ENCODE measurements around the gene TAF1L.
"Not testable (repeated sequence)": the region's sequence is repeated elsewhere in the genome, so short reads cannot be mapped to it uniquely, and the experiment has no call there.

Gene TAF1L

DNA sequence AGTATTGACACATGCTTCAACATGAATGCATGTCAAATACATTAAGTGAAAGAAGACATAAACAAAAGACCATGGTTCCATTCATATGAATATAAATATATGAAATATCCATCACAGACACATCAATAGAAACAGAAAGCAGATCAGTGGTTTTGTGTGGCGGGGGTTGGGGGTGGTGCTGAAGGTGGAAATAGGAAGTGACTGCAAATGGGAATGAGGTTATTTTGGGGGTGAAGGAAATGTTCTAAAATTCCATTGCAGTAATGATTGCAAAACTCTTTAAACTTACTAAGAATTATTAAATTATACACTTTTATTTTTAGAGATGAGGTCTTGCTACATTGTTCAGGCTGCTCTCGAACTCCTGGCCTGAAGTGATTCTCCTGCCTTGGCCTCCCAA lies 28.7 kb downstream of the TAF1L start:
- CTCF ChIA-PET = no interaction called here
- no peak for TF ChIP-seq BHLHE40 (IDR thresholded peaks at IDR 0.05; ENCODE audit: borderline replicate concordance)
- no peak for TF ChIP-seq ARNT (IDR thresholded peaks at IDR 0.05)
- TF ChIP-seq FOXM1 (IDR thresholded peaks at IDR 0.05; ENCODE audit: borderline replicate concordance) = no peak
- no peak for TF ChIP-seq FOXK2 (IDR thresholded peaks at IDR 0.05)
- TF ChIP-seq FOXA1 (IDR thresholded peaks at IDR 0.05) = no peak
- POLR2A ChIA-PET = no interaction called here

DNA sequence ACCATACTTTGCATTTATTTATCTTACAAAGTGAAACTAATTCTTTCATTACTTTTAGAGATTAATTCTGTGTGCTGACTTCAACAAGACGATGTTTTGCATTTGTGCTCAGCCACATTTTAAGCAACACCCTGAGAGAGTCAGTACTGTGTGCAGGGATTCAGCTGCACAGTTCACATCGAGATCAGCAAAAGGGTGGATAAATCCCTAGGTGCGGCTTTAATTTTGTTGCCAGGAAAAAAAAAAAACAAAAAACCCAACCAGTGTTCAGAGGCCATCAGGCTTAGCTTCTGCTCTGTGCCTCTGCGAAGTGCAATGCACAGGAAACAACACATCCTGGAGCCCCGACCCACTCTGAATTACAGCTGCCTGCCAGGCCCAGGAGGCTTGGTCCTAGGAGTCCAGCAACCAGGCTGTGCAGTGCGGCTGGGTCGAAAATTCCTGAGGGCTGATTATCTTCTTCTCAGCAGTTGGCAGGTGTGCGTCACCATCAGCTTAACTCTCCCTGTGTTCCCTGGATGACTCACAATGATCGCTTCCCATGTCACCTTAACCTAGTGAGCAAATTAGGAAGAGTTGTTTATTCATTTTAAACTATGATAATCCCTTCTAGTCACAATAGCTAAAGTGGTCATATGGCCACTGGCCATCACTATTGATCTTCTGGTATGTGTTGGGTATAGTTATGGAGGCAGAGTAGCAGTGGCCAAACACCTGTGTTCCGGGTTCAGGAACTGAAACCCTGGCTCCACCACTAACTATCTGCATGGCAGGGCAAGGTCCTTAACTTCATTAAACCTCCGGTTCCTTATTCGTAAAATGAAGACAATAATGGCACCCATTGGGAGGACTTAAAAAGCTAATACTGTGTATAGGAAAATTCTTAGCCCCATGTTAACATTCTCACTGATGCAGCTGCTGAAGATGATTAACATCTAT lies 31.3 kb downstream of the TAF1L start:
- no peak for TF ChIP-seq FOXK2 (IDR thresholded peaks at IDR 0.05)
- no peak for TF ChIP-seq NFRKB (IDR thresholded peaks at IDR 0.05)
- no peak for TF ChIP-seq CTBP1 (IDR thresholded peaks at IDR 0.05; ENCODE audit: borderline replicate concordance)
- no peak for TF ChIP-seq L3MBTL2 (conservative IDR thresholded peaks at IDR 0.05)
- TF ChIP-seq SP1 (IDR thresholded peaks at IDR 0.05) = no peak
- TF ChIP-seq ELF4 (IDR thresholded peaks at IDR 0.05) = no peak
- no peak for TF ChIP-seq ARNT (IDR thresholded peaks at IDR 0.05)
- DNase-seq (ENCODE audit: extremely low spot score) = no peak
- CTCF ChIA-PET = no interaction called here
- POLR2A ChIA-PET = no interaction called here

More for the DNA sequence above, 28.7 kb downstream of the TAF1L start:
- no peak for DNase-seq (ENCODE audit: extremely low spot score)

DNA sequence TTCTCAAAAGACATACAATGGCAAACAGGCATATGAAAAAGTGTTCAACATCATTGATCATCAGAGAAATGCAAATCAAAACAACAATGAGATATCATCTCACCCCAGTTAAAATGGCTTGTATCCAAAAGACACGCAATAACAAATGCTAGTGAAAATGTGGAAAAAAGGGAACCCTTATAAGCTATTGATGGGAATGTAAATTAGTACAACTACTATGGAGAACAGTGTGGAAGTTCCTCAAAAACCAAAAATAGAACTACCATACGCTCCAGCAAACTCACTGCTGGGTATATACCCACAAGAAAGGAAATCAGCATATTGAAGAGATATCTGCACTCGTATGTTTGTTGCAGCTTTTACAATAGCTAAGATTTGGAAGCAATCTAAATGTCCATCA lies 36.4 kb downstream of the TAF1L start:
- DNase-seq (ENCODE audit: extremely low spot score); POLR2A ChIA-PET; CTCF ChIA-PET: not testable (repeated sequence)

DNA sequence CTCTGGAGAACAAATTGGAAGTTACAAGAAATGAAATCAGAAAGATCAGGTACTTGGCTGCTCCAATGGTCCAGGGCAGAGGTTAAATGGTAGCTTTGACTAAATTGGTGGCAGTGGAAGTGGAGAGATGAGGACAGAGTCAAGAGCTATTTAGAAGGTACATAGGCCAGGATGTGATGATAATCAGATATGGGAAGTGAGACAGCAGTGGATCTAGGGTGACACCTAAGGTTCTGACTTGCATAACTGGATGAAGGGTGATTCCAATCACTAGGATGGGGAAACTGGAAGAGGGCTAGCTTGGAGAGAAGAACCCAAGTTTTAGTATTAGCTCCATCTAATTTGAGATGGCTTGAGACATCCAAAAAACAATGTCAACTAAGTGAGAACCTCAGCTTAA lies 38.5 kb downstream of the TAF1L start:
- TF ChIP-seq, protein P1, sequence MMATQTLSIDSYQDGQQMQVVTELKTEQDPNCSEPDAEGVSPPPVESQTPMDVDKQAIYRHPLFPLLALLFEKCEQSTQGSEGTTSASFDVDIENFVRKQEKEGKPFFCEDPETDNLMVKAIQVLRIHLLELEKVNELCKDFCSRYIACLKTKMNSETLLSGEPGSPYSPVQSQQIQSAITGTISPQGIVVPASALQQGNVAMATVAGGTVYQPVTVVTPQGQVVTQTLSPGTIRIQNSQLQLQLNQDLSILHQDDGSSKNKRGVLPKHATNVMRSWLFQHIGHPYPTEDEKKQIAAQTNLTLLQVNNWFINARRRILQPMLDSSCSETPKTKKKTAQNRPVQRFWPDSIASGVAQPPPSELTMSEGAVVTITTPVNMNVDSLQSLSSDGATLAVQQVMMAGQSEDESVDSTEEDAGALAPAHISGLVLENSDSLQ (IDR thresholded peaks at IDR 0.05) = no peak
- TF ChIP-seq L3MBTL2 (conservative IDR thresholded peaks at IDR 0.05) (no peak), HDGF (IDR thresholded peaks at IDR 0.05; ENCODE audit: borderline replicate concordance) (no peak), LEF1 (IDR thresholded peaks at IDR 0.05; ENCODE audit: borderline replicate concordance) (no peak), SUZ12 (IDR thresholded peaks at IDR 0.05) (no peak), SP1 (IDR thresholded peaks at IDR 0.05) (no peak), ARNT (IDR thresholded peaks at IDR 0.05) (no peak), FOXA1 (IDR thresholded peaks at IDR 0.05) (no peak), NFRKB (IDR thresholded peaks at IDR 0.05) (no peak), FOXM1 (IDR thresholded peaks at IDR 0.05; ENCODE audit: borderline replicate concordance) (no peak), ZNF384 (IDR thresholded peaks at IDR 0.05) (no peak), CTBP1 (IDR thresholded peaks at IDR 0.05; ENCODE audit: borderline replicate concordance) (no peak)
- CTCF ChIA-PET = interaction anchor here (0.7 kb wide), 1 partner anchor 8 kb away, joined by 3 read pairs; no protein-coding TSS in a partner anchor
- DNase-seq (ENCODE audit: extremely low spot score) = no peak
- POLR2A ChIA-PET = no interaction called here

DNA sequence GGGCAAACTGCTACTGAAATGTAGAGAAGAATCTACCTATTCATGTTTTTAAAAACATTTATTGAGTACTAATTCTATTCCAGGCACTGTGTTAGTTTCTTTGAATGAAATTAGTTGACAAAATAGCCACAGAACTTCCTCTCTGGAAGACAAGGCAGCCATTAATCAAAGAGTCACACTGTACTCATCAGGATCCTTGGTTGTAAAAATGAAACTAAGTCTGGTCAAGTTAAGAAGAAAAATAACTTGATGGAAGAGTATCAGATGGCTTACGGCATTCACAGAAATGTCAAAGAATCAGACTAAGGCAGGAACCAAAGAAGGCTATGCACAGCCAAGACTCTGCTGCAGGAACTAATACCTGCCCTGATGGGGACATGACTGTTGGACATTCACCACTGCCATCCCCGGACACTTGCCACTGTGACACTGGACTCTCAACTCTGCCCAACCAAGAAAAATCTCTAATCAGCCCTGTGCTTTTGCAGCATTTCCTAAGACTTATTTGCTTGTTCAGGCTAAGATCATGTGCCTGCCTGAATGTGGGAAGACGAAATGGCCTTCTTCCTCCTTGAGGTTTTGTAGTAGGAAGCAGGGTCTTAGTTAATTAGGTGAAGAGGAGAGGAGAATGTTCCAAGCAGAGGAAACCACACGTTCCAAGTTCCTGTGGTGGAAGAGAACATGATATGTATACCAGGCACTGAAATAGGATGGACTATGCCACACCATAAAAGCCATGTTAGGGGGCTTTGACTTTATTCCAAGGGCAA lies 39.2 kb downstream of the TAF1L start:
- TF ChIP-seq L3MBTL2 (conservative IDR thresholded peaks at IDR 0.05) (no peak), ARNT (IDR thresholded peaks at IDR 0.05) (no peak), LEF1 (IDR thresholded peaks at IDR 0.05; ENCODE audit: borderline replicate concordance) (no peak), CTBP1 (IDR thresholded peaks at IDR 0.05; ENCODE audit: borderline replicate concordance) (no peak)
- CTCF ChIA-PET = interaction anchor here (0.7 kb wide), 1 partner anchor 8 kb away, joined by 3 read pairs; no protein-coding TSS in a partner anchor
- DNase-seq (ENCODE audit: extremely low spot score) = no peak
- POLR2A ChIA-PET = no interaction called here

DNA sequence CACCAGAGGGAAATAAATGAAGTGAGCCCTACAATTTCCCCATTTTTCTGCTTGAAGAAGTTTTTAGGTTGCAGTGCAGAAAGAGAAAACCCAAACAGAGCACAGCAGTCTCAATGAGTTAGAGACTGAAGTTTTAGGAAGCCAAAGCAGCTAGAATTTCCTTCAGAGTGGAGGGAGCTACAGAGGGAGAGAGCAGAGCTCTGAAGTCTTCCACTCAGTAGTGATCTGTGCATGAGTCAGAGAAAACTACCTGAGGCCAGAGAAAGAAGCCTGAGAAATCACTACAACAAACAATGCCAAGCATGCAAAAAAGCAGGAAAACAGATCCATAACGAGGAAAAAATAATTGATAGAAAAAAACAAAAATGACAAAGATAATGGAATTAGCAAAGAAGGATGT lies 44.6 kb downstream of the TAF1L start:
- no peak for DNase-seq (ENCODE audit: extremely low spot score)
- TF ChIP-seq FOXA1 (IDR thresholded peaks at IDR 0.05) = no peak
- no peak for TF ChIP-seq SP1 (IDR thresholded peaks at IDR 0.05)
- no peak for TF ChIP-seq CTBP1 (IDR thresholded peaks at IDR 0.05; ENCODE audit: borderline replicate concordance)
- TF ChIP-seq ARNT (IDR thresholded peaks at IDR 0.05) = no peak
- TF ChIP-seq ELF4 (IDR thresholded peaks at IDR 0.05) = no peak
- TF ChIP-seq HDGF (IDR thresholded peaks at IDR 0.05; ENCODE audit: borderline replicate concordance) = no peak
- TF ChIP-seq L3MBTL2 (conservative IDR thresholded peaks at IDR 0.05) = no peak
- no peak for TF ChIP-seq TARDBP (IDR thresholded peaks at IDR 0.05)
- TF ChIP-seq NFRKB (IDR thresholded peaks at IDR 0.05) = no peak
- no peak for TF ChIP-seq LEF1 (IDR thresholded peaks at IDR 0.05; ENCODE audit: borderline replicate concordance)
- TF ChIP-seq, protein P1 (IDR thresholded peaks at IDR 0.05) = no peak
- no peak for TF ChIP-seq SUZ12 (IDR thresholded peaks at IDR 0.05)
- no peak for TF ChIP-seq BHLHE40 (IDR thresholded peaks at IDR 0.05; ENCODE audit: borderline replicate concordance)
- TF ChIP-seq FOXM1 (IDR thresholded peaks at IDR 0.05; ENCODE audit: borderline replicate concordance) = no peak
- no peak for TF ChIP-seq FOXK2 (IDR thresholded peaks at IDR 0.05)
- TF ChIP-seq ZNF384 (IDR thresholded peaks at IDR 0.05) = no peak
- POLR2A ChIA-PET = no interaction called here
- CTCF ChIA-PET = no interaction called here

DNA sequence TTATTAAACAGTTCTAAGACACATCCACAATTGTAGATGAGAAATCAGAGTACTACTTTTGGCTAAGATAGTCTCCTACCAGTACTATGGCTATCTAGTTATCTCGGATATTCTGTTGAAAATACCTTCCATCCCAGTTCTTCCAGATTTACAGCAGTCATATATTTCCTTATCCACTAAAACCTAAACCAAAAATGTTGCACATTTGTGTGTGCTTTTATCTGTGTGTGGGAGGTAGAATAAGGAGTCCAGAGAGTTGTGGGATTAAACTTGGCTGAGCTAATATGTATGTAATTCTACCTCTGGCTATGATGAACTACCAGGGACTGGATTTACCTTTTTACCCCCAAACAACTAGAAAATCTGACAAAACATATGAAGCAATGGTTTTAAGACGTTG lies 45.0 kb downstream of the TAF1L start:
- no peak for TF ChIP-seq TARDBP (IDR thresholded peaks at IDR 0.05)
- no peak for TF ChIP-seq BHLHE40 (IDR thresholded peaks at IDR 0.05; ENCODE audit: borderline replicate concordance)
- no peak for TF ChIP-seq HDGF (IDR thresholded peaks at IDR 0.05; ENCODE audit: borderline replicate concordance)
- no peak for TF ChIP-seq ZNF384 (IDR thresholded peaks at IDR 0.05)
- TF ChIP-seq, protein P1 (IDR thresholded peaks at IDR 0.05) = no peak
- TF ChIP-seq ELF4 (IDR thresholded peaks at IDR 0.05) = no peak
- no peak for TF ChIP-seq NFRKB (IDR thresholded peaks at IDR 0.05)
- no peak for TF ChIP-seq SP1 (IDR thresholded peaks at IDR 0.05)
- no peak for TF ChIP-seq FOXM1 (IDR thresholded peaks at IDR 0.05; ENCODE audit: borderline replicate concordance)
- no peak for TF ChIP-seq CTBP1 (IDR thresholded peaks at IDR 0.05; ENCODE audit: borderline replicate concordance)
- no peak for TF ChIP-seq LEF1 (IDR thresholded peaks at IDR 0.05; ENCODE audit: borderline replicate concordance)
- TF ChIP-seq ARNT (IDR thresholded peaks at IDR 0.05) = no peak
- no peak for TF ChIP-seq SUZ12 (IDR thresholded peaks at IDR 0.05)
- DNase-seq (ENCODE audit: extremely low spot score) = no peak
- CTCF ChIA-PET = no interaction called here
- POLR2A ChIA-PET = no interaction called here

Measured in HEK293T (cell line).